Glomerular visceral epithelial cell (primary cell): ENCODE results near the gene NRXN3.

Experiments used
- DNase-seq: peaks from one replicate; pipeline ENCODE4 v3.0.0-alpha.2; 2016; ENCODE audit errors: extremely low spot score

Gene NRXN3

DNA sequence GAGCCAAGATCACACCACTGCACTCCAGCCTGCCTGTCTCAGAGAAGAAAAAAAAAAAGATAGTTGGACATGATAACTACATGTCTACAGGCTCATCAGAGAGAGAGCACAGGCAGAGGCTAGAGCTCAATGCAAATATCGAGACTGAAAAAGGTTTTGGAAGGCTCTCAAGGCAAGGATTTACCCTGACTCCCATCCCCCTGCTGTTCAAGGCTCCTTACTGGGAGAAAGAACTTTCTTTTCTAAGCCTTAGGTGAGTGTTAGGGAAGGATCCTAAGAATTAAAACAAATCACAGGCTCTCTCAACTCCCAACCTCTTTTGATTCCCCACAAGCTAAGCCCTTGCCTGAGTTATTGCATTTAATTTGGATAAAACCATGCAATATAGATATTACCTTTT lies 1516.0 kb downstream of the NRXN3 start:
- no peak for DNase-seq

DNA sequence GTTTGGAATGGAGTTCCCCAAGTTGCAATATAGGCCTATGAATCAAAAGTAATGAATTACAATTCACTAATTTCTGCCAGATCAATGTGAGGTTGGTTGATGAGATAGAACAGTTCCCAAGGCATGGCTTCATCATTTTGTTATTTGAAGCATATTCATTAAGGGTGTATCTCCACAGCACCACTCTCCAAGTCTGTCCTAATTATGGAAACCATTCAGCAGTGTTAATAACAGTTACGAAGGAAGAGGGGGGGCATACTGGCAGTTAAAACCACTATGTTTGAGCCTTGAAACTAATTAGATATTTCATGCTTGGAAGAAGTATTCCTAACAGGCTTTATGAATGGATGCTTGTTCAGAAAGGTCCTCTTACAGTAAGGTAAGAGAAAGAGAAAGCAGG lies 1520.8 kb downstream of the NRXN3 start:
- DNase-seq: no peak

DNA sequence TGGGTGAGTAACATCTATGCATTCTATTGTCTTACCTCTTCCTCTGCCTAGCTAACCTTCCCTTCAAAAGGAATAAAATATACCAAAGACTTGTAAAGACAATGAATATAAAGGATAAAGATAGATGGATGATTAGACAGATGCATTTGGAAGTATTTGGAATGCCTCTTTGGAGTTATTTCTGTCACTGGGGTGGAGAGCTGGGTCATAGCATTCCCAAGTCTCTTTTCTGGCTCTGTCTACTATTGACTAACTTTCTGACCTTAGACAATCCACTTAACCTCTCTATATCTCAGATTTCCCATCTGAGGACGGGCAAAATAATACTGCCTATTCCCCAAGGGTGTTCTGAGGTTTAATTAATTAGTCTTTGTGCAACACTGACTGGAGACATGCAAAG lies 1523.8 kb downstream of the NRXN3 start:
- no peak for DNase-seq

DNA sequence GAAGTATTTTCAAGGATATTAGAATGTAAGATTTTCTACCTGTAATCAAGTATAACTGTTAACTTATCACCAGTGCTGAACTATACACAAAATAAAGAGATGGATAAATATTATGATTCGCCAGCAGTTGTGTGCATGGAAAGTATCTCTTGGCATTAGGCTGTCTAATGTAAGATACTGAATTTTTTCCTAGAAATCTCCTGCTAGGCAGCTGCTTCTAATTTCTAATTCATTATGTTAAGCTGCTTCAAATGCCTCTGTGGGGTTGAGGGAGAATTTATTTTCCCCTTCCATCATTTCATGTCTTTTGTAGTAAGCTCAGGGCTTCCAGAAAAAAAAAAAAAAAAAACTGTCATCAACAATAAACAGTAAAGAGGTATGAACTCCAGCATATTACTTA lies 1525.1 kb downstream of the NRXN3 start:
- no peak for DNase-seq

DNA sequence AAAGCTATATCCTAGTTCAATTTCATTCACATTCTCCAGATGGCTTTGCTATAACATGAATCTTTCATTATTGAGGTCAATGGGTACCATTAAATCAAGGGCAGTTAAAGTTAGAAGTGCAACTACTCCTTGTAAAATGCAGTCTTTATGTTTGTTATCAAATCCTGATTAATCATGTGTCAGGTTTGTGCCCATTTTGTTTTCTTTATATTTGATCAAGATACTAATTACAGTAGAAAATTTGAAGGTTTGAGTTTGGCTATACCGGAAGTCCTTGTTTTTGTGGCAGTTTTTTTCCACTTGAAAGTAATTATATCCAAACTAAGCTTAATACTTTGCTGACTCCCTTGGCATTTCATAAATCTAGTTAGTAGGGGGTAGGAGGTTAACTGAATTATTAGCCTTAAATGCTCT lies 1528.1 kb downstream of the NRXN3 start:
- no peak for DNase-seq

DNA sequence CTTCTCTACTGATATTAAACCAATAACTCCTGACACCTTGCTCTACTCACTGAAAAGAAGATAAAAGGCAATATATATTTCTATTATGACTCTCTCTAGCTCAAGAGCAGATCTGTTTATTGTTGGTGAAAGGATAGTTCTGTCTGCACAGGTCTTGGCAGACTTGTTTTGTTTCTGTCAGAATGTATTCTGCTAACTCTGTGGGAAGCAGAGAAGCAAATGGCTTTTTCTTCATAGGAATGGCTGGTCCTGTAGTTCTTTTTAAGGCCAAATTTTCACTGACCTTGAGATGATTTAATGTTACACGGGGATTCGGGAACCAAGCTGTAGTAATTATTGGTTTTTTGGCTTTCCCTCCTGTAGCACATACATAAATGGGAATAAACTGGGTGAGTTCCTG lies 1529.0 kb downstream of the NRXN3 start:
- DNase-seq: no peak

DNA sequence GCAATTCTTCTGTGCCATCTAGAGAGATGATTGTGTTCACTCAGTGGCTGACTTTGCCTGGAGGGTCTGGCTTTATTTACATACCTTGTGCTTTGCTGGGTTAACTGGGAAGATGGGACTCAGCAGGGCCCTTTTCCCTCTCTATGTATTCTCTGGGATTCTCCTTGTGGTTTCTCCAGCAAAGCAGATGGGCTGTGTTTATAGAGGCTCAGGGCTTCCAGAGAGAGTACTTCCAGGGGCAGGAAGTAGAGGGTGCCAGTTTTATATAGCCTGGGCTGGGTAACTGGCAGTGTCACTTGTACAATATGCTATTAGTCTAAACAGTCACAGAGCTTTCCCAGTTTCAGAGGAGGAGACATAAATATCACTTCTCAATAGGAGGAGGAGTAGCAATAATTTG lies 1531.2 kb downstream of the NRXN3 start:
- DNase-seq: no peak

DNA sequence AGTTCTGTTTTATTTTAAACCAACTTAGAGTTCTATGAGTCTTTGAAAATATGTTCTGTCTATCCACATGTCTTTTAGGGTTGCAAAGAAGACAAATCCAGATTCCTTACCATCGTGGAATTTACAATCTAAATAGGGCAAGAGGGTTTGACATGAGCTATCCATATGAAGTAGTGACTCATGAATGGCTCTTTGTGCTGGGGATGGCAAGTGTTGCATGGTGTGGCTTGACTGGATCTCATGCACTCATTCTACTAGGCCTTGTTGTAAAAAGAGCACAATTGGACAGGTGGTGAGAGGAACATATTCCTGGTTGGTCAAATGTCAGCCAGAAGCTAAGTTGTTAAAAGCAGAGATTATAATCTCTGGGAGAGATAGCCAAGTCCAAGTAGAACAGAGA lies 1532.0 kb downstream of the NRXN3 start:
- DNase-seq: no peak

DNA sequence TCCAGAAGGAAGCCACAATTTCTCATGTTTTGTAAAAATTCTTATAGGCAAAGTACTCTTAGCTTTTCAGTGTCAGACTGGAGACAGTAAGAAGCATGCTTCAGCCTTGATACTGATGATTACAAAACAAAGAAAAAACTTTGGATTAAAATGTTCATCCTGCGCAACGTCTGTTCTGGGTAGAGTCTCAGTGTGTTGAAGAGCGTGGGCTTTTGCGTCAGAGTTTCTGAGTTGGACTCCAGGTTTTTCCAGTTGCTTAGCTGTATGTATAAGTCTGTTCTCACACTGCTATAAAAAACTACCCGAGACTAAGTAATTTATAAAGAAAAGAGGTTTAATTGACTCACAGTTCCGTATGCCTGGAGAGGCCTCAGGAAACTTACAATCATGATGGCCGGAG lies 1533.0 kb downstream of the NRXN3 start:
- DNase-seq: no peak

DNA sequence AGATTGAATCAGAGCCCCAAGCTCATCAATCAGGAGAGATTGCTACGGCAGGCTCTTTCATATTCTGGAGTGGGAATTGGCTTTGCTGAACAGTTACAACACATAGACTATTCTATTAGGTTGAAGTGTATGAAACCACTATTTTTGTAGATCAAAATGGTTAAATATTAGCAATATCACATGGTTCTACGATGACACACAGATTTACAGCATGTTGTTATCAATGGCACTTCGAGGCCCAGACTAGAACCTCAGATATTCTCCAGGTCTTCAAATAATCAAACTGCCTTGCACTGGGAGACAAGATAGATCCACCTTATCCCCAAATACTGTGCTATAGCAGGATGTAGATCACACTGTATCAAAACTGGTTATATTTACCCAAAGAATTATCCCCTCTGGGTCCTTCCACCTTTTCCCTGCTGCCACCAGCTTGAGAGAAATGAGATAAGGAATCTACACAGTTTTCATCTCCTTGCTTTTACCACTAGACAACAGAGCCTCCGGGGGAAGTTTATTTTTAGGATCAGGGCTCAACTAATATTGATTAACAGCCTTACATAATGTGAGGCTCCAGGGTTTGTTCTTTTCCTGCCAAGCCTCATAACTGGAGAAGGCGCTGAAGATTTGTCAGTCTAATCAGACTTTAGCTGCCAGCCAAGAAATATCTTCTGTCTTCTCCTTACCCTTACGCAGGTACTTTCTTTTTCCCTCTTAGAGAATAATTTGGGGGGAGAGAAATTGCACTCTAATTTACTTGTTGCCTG lies 1534.1 kb downstream of the NRXN3 start:
- no peak for DNase-seq

DNA sequence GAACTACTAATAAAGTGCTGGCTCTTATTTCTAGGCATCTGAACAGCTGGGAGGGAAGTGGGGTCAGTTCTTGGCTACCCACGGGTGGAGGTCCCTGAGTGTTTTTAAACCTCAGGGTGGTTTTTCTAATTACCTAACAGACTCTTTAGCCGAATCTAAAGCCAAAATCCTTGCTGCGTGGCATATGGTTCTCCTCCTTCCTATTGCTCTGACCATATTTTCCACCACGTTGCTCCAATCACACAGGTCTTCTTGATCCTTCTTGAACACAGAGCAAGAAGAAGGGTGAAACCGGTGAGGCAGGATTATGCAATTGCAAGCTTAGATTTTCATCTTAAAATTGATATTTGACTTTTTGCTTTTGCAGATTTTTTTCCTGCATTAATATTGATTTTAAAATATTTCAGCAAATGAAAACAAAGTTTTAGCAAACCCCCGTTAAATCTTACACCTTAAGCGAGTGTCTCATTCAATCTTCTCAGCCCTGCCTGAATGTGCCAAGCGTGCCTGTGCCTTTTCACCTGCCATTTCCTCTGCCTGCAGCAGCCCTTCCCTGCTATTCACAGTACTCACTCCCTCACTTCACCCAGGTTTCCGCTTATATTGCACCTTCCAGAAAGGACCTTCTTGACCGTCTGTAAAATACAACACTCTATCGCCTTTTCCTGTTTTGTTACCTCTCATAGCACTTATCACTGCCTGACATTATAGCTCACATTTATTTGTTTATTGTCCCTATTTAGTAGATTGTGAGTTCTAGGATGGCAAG lies 1535.1 kb downstream of the NRXN3 start:
- no peak for DNase-seq

DNA sequence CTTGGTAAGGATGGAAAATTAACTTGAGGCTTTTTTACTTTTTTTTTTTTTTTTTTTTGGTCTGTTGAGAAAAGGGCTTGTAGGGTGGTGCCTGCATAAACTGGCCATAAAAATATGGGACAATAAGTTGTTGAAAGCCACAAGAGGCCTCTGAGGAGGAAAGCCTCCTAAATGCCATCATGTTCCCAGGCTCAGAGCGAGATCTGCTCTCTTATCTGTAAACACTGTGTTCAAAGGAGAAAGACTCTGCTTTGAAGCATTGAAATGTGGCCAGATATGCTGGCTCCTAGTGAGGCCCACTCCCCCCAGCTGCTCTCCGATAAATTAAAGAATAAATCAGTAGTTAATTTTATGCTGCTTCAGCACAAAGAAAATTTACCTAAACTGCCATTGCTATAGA lies 1536.2 kb downstream of the NRXN3 start:
- no peak for DNase-seq

DNA sequence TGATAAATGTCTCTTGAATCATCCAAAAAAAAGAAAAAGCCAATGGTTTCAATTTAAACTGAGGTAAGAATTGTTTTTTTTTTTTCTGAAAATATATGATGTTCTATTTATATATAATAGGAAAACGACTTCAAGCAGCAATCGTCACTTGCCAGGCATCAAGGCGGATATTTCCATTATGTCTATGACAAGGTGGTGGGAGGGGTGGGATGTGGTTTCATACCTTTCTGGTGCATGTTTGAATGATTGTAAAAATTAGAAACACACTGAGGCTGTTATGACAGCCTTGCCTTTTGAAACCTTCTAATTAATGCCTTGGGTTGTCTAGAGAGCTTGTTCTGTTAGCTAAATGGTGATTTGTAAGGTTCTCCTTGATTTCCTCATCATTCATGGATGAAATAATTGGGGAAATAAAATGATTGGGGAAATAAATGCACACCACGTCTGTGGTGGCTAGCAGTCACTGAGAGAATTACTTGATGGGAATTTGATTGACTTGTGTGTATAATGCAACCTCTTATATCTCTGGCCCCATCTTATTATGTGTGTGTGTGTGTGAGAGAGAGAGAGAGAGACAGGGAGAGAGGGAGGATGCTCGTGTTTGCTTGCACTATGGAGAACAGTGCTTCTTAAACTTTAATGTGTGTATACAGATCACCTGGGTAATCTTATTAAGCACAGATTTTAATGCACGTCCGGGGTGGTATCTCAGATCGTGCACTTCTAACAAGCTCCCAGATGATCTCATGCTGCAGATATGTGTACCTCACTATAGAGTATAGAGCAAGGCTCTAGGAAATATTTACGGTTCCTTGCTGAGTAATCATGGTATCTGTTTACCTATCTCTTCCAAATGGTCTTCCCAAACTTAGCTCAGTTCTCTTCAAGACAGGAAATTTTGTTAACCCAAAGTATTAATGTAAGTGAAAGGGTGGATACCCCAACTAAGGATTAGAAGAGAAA lies 1538.5 kb downstream of the NRXN3 start:
- peak; percentile 45 for DNase-seq

DNA sequence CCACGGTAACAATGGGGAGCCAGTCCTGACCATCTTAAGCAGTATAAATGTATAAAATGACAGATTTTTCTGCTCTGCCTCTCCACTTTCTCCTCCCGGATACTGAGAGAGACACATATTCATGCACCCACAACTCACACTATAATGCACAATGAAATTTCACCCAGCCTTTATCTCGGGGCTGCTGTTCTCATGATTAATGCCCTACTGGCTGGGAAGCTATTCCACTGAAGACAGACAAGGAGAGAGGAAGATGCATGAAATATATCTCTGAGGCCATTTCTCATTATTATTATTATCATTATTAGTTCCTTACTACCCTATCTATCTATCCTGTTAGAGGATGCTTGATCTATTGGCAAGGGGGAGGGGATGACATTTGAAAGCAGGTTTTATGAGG lies 1539.4 kb downstream of the NRXN3 start:
- no peak for DNase-seq

DNA sequence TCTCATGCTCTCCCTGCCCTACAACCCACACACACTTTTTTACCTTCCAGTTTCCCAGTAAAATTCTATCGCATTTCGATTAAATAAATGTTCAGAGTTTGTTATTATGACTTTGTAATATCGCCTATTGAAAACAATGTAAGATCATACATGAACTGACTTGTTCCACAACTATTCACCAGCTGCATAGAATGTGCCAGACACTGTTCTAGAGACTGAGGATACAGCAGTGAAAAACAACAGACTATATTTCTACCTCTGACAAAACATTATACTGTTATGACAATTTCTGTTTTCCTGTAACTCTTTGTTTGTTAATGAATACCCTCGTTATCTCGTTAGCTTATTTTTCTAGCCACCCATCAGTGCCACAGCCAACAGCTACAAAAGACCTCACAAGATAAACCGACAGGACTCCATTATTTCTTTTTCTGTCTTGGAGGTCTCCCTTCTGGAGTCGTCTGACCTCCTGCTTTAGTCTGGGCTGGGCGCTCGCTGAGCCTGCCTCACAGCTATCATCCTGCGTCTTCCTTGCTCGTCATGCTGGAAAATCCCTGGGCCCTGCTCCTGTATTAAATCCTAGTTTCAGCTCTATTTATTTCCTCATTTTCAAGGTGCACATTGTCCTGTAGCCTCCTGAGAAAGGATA lies 1542.3 kb downstream of the NRXN3 start:
- DNase-seq: no peak

DNA sequence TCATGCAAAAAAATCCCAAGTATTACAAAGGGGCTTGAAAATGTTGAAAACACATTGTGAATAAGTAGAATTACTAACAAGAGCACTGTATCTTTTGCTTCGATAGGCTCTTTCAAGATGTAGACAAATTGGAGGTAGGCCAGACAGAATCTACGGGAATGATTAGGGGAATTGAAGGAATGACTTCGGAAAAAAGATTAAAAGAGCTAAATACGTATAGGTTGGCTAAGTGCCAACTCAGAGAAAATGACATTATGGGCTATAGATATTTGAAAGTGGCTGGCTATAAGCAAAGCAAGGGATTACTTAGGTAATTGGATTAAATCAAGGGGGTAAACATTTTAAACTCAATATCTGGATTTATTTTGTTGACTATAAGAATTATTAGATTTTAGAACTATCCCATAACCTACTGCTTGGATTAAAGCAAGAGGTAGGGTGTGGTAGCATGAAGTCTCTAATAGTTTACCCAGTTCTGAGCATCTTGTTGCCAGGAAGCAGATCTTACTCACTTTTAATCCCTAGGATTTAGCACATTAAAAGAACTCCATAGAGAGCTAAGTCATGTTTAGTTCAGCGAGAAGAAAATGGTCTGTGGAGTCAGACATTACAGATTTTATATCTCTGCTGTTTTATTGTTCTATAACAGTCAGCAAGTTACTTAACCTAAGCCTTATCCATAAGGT lies 1551.4 kb downstream of the NRXN3 start:
- no peak for DNase-seq

DNA sequence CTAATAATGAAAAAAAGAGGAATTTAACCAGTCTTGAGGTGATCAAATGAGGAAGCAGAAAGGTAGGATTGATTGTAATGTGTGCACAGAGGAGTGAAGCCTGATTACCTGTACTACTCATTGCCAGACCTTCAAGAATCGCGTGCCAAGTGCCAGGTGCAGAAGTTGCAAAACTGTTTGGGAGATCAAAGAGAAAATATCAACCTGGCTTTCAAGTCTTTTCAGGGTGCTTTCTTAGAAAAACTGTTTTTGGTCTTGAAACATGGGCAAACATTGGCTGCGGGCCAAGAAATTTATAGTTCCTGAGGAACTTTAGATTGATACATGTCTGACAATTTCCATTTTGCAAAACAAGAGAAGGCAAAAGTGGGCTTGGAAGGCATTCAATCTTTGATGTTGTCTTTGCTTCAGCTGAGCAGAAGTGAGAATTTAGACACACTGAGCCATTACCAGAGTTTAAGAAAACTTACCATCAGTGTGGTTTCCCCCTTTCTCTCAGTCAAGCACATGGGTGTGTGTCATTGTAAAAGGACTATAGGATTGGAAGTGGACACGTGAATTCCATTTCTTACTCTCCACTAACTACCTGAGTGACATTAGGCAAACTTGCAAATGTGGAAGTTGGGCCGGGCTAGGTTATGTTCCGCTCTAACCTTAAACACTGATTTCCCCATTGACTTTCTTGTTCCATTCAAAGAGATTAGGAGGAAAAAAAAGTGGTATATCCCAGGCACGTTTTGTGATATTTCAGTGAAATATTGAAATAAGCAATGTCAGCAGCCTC lies 1555.0 kb downstream of the NRXN3 start:
- DNase-seq: no peak

DNA sequence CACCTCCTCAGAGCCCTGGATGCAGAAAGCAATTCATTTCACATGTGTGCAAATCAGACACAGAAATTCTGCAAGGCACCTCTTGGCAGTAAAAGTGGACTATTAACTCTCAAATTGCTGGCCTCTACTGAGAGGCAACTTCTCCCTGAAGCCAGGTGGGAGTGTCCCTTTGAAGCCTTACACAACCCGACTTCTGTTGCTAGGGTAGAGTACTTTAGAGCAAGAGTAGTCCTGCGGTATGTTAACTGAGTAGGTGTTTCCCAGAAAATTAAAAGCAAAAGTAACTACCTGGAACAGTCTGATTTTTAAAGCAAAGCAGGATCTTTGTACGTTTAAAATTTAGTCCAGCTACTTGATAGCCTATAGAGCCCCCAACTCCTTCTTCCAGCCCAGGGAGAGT lies 1557.7 kb downstream of the NRXN3 start:
- no peak for DNase-seq

DNA sequence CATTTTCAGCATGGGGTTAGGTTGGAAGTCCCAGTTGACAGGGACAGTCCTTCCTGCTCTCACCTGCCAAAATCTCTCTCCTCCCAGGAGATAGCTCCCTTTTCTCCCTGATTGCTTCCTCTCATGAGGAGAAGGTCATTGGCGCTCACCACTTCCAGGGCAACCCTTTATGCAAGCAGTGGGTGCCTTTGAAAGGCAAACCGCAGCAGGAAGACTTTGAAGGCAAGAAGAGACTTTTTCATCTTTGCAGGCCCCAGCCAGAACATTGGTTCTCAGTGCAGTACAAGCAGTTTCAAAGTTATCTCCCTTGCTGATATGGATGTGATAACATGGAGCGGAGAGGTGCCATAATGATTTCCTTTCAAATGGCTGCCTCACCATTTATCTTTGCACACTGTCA lies 1558.2 kb downstream of the NRXN3 start:
- DNase-seq: no peak

DNA sequence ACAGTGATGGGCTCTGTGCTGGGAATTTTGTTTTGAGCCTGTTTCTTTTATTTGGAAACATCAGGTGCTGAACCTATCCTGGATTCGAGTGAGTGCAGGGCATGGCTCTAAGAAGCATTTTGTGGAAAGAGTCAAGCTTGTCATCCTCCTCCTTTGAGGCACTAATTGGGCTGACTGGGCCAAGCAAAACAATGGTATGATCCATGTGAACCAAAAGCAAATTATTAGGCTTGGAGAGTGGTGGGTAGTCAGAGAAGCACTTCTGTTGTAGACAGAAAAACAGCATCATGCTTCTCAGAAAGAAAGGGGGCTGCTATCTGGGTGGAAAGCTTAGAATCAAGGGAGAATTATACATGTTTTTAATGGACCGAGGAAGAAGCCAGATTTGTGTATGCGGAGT lies 1559.6 kb downstream of the NRXN3 start:
- DNase-seq: no peak
